ENCODE results near the gene SEPTIN1. TPM values are rescaled to one million over a fixed set of nuclear protein-coding genes. Genes with fewer than 3 reads are reported as not detected.

SEPTIN1 gene
- total RNA-seq, 1 donor from 2014 or later: 0.38 TPM

GRCh38 chr16:30354423-30355143 is 27.8 kb downstream of the SEPTIN1 start:
- TF ChIP-seq CTCF (IDR thresholded peaks at IDR 0.05; ENCODE audit: insufficient read depth, low read length, poor library complexity, severe bottlenecking): no peak
- H3K27me3 ChIP-seq (ENCODE audit: control insufficient read depth, insufficient read depth, low read length): no peaks in the 10 kb centered on the region
- H3K36me3 ChIP-seq (ENCODE audit: control insufficient read depth, insufficient read depth, low read length): peaks cover 6% of the 10 kb centered on the region
- H3K4me3 ChIP-seq (ENCODE audit: low read depth, low read length): peak overlapping the region; percentile 84
- no peak for DNase-seq (ENCODE audit: low read depth)

DNA sequence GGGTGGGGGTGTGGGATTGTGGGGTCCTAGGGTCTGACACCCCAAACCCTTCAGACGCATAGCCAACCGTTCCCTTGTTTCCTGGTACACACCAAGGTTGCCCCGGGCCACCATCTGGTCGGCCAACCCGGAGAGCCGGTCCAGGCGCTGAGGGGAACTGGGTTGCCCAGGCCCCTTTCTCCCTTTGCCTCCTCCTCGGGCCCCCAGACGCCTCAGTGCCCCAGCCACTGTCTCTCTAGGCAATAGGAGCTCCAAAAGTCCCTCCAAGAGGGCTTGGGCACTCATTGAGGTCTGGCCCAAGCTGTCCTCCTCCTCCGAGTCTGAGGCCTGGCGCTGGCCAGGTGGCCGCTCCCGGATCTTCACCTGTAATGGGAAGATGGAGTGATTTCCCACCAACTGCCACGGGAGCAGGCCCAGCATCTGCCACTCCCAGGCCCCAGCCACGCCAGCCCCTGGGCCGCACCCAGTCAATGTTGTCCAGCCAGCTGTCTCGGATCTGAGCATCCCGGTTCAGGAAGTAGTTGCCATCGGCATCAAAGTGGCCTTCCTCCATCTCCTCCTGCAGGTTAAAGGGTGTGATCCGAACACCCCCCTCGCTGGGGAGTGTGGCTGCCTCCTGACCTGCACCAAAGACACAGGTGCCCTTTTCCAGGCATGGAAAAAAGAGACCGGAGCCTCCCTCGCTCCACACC is 28.8 kb downstream of the SEPTIN1 start:
- no peak for TF ChIP-seq CTCF (IDR thresholded peaks at IDR 0.05; ENCODE audit: insufficient read depth, low read length, poor library complexity, severe bottlenecking)
- no peak overlapping the region for H3K4me3 ChIP-seq (ENCODE audit: low read depth, low read length)
- no peaks in the 10 kb centered on the region for H3K27me3 ChIP-seq (ENCODE audit: control insufficient read depth, insufficient read depth, low read length)
- peaks cover 6% of the 10 kb centered on the region for H3K36me3 ChIP-seq (ENCODE audit: control insufficient read depth, insufficient read depth, low read length)
- DNase-seq (ENCODE audit: low read depth): no peak

DNA sequence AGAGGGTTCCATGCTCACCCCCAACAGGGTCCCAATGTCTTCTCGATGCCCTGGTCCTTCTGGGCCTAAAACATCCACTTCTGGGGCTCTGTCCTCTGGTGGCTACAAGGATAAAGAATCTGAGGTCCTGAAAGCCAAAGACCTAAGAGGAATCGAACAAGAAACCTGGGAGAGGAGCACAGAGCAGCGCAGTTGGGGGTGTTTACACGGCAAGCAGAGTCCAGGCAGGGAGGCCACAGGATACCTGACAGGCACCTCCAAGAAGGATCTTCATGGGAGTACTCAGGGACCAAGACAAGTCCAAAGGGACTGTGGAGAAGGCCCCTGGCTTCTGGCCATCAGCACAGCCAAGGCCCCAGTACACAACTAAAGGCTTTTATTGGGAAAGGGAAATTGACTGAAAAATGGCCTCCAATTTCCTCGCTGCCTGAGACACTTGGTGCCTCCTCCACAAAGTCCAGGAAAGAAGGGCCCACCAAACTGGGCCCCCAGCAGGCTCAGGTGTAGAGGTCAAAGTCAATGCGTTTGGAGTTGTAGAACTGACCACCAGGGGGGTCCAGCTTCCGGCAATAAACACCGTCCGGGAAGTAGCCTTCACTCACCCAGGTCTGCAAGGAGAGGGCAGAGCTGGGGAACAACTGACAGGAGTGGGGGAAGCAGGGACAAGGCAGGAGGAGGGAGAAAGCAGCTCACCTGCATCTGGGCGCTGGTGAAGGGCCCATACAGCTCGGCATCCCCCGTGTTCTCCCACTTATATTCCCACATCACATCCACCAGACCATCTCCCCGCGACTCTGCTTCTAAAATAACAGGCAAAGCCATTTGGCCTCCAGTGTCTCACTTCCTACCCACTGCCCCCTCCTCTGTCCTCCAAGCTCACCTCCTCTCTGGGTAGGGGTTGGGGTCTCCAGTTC is 29.6 kb downstream of the SEPTIN1 start:
- H3K4me3 ChIP-seq (ENCODE audit: low read depth, low read length): no peak overlapping the region
- no peak for TF ChIP-seq CTCF (IDR thresholded peaks at IDR 0.05; ENCODE audit: insufficient read depth, low read length, poor library complexity, severe bottlenecking)
- no peak for DNase-seq (ENCODE audit: low read depth)
- H3K27me3 ChIP-seq (ENCODE audit: control insufficient read depth, insufficient read depth, low read length): no peaks in the 10 kb centered on the region
- H3K36me3 ChIP-seq (ENCODE audit: control insufficient read depth, insufficient read depth, low read length): peaks cover 6% of the 10 kb centered on the region

DNA sequence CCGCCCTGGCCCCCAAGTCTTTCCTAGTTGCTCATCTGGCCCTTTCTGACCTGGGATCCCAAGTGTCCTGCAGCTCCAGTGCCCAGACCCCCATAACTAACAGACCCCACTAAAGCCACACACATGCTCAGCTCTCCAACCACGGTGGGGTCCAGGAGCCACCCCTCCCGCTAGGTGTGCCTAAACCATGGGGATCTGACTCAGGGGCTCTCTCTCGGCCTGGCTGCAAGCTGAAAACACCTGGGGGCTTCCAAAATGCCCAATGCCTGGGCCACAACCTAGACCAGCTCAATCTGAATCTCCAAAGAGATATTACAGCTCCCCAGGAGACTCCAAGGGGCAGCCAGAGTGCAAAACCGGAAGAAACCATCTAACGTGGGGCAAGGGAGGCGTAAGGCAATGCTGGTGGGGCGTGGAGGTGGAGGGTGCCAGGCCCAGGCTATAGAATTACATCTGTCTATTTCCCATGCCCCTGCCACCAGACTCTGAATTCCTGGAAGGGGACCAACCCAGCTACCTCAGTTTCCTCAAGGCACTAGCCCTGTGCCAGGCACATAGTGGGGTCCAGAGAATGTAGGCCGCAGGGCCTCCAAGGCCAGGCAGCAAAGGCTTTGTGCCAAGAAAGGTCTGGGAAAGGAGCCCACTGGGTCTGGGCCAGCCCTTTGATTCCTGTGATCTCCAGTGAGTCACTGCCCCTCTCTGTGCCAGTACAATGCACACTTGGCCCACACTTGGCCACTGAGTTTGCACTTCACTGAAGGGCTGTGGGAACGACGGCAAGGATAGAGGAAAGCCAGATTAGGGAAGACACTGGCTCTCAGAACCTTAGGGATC is 30.6 kb downstream of the SEPTIN1 start:
- no peak overlapping the region for H3K4me3 ChIP-seq (ENCODE audit: low read depth, low read length)
- H3K36me3 ChIP-seq (ENCODE audit: control insufficient read depth, insufficient read depth, low read length): peaks cover 4% of the 10 kb centered on the region
- H3K27me3 ChIP-seq (ENCODE audit: control insufficient read depth, insufficient read depth, low read length): no peaks in the 10 kb centered on the region
- no peak for TF ChIP-seq CTCF (IDR thresholded peaks at IDR 0.05; ENCODE audit: insufficient read depth, low read length, poor library complexity, severe bottlenecking)
- no peak for DNase-seq (ENCODE audit: low read depth)

GRCh38 chr16:30351001-30351441 is 31.3 kb downstream of the SEPTIN1 start:
- no peaks in the 10 kb centered on the region for H3K27me3 ChIP-seq (ENCODE audit: control insufficient read depth, insufficient read depth, low read length)
- no peak overlapping the region for H3K4me3 ChIP-seq (ENCODE audit: low read depth, low read length)
- no peak for DNase-seq (ENCODE audit: low read depth)
- TF ChIP-seq CTCF (IDR thresholded peaks at IDR 0.05; ENCODE audit: insufficient read depth, low read length, poor library complexity, severe bottlenecking): no peak
- peaks cover 4% of the 10 kb centered on the region for H3K36me3 ChIP-seq (ENCODE audit: control insufficient read depth, insufficient read depth, low read length)
